HepG2 (cell line): ENCODE data around the gene AXIN1. TPM values are rescaled to one million over a fixed set of nuclear protein-coding genes. Genes with fewer than 3 reads are reported as not detected.
A peak's percentile ranks its signal among the peaks of the same experiment; 100 is the strongest.

Source experiments
- ASH2L ChIP-seq: fragments of 300-600, 200-600 bp; sonication (generic); IDR thresholded peaks from 2 replicates; pipeline ENCODE4 v1.7.0; 2017; ENCODE audit warnings: low read depth, mild to moderate bottlenecking, moderate library complexity, mixed read lengths, low read length; ENCODE audit not compliant: insufficient read length
- ATRX ChIP-seq: sonication (generic); formaldehyde crosslinking; IDR thresholded peaks from 2 replicates; pipeline ENCODE4 v1.4.0; 2020; ENCODE audit warnings: missing genetic modification reagents, borderline replicate concordance
- BORCS8-MEF2B ChIP-seq: sonication (generic); formaldehyde crosslinking; IDR thresholded peaks from 2 replicates; pipeline ENCODE4 v1.8.0; 2022; ENCODE audit warnings: mild to moderate bottlenecking, missing genetic modification reagents
- CBX1 ChIP-seq: IDR thresholded peaks from one replicate; pipeline ENCODE4 v1.6.1; 2016; ENCODE audit warnings: antibody characterized with exemption, low read depth
- CC2D1A ChIP-seq: sonication (generic); formaldehyde crosslinking; IDR thresholded peaks from 2 replicates; pipeline ENCODE4 v1.8.1; 2023; ENCODE audit warnings: mild to moderate bottlenecking, missing genetic modification reagents
- ERF ChIP-seq: IDR thresholded peaks from 2 replicates; pipeline ENCODE4 v1.6.1; 2018; ENCODE audit warnings: missing biosample characterization, missing genetic modification reagents
- FOXA3 ChIP-seq: IDR thresholded peaks from 2 replicates; pipeline ENCODE4 v1.6.1; 2016; ENCODE audit warnings: missing genetic modification reagents, missing compliant biosample characterization
- KAT7 ChIP-seq: IDR thresholded peaks from 2 replicates; pipeline ENCODE4 v1.6.1; 2018; ENCODE audit warnings: borderline replicate concordance, missing compliant biosample characterization
- KLF9 ChIP-seq: IDR thresholded peaks from 2 replicates; pipeline ENCODE4 v1.6.1; 2016; ENCODE audit warnings: low read depth
- NFKB2 ChIP-seq: sonication (generic); formaldehyde crosslinking; IDR thresholded peaks from 2 replicates; pipeline ENCODE4 v1.4.0; 2020; ENCODE audit warnings: missing genetic modification reagents, borderline replicate concordance
- RBFOX2 ChIP-seq: fragments of 200-400 bp; formaldehyde crosslinking; IDR thresholded peaks from 2 replicates; pipeline ENCODE4 v1.6.1; 2017; ENCODE audit warnings: low read depth, mild to moderate bottlenecking, low read length
- REPIN1 ChIP-seq: sonication (generic); formaldehyde crosslinking; IDR thresholded peaks from 2 replicates; pipeline ENCODE4 v1.8.0; 2022; ENCODE audit warnings: missing genetic modification reagents, low read depth, mild to moderate bottlenecking, borderline replicate concordance
- SALL1 ChIP-seq: sonication (generic); formaldehyde crosslinking; IDR thresholded peaks from 2 replicates; pipeline ENCODE4 v1.8.0; 2022; ENCODE audit warnings: mild to moderate bottlenecking, missing genetic modification reagents
- TAF1 ChIP-seq: sonication (generic); formaldehyde crosslinking; IDR thresholded peaks from 2 replicates; pipeline ENCODE4 v1.4.0; 2020; ENCODE audit warnings: missing genetic modification reagents
- ZNF253 ChIP-seq: sonication (generic); formaldehyde crosslinking; IDR thresholded peaks from 2 replicates; pipeline ENCODE4 v1.8.0; 2022; ENCODE audit warnings: mild to moderate bottlenecking, missing genetic modification reagents, borderline replicate concordance
- ZNF263 ChIP-seq: sonication (generic); formaldehyde crosslinking; IDR thresholded peaks from 2 replicates; pipeline ENCODE4 v1.4.0; 2020; ENCODE audit warnings: missing genetic modification reagents
- ZNF318 ChIP-seq: sonication (generic); formaldehyde crosslinking; IDR thresholded peaks from 2 replicates; pipeline ENCODE4 v1.4.0; 2020; ENCODE audit warnings: mild to moderate bottlenecking, missing genetic modification reagents
- ZNF503 ChIP-seq: sonication (generic); formaldehyde crosslinking; IDR thresholded peaks from 2 replicates; pipeline ENCODE4 v1.4.0; 2020; ENCODE audit warnings: missing genetic modification reagents
- ZNF670 ChIP-seq: sonication (generic); formaldehyde crosslinking; IDR thresholded peaks from 2 replicates; pipeline ENCODE4 v1.8.0; 2022; ENCODE audit warnings: mild to moderate bottlenecking, missing genetic modification reagents, borderline replicate concordance
- ZSCAN9 ChIP-seq: IDR thresholded peaks from 2 replicates; pipeline ENCODE4 v1.6.1; 2016; ENCODE audit warnings: borderline replicate concordance
- polyA plus RNA-seq, 8 experiments: library from polyadenylated mRNA; depleted of rRNA in 3 of 8; stranded (reverse) in 7 of 8; unstranded in 1 of 8; fragments of >200 nt; fragmentation: Illumina TruSeq in 4 of 8; extraction: Trizol in 4 of 8; gene quantifications; 2 replicates each; pipeline versions ENCODE4 v1.2.1 to v1.2.3, GENCODE V29; 2011 to 2016; ENCODE audit warnings: low read depth in 4 of 8, missing spikeins in 1 of 8, mixed read lengths in 1 of 8; ENCODE audit not compliant: insufficient read depth in 1 of 8
- total RNA-seq, 5 experiments: library from RNA; depleted of rRNA; stranded (reverse); fragments of >200 nt; fragmentation: Illumina TruSeq; extraction: Trizol; gene quantifications; 2 replicates each; pipeline ENCODE4 v1.2.3, GENCODE V29; 2016; ENCODE audit warnings: low read depth in 1 of 5

Gene AXIN1
- total and polyA plus RNA-seq, 2 of the 13 experiments (the other 11 are each of a cell fraction or from before 2014, with no cell fraction given): 24.0 to 26.0 TPM

- TF ChIP-seq ZNF503 (CRISPR knock-in tag) (no peak), ASH2L (no peak), ZSCAN9 (peak; percentile 75), NFKB2 (CRISPR knock-in tag) (peak; percentile 65; the same call in 1 of the 2 replicates), ZNF263 (CRISPR knock-in tag) (peak; percentile 55), KAT7 (CRISPR knock-in tag) (0 out of 2 replicates have a peak, but pooled peaks have one; percentile 68), RBFOX2 (peak; percentile 64), ERF (CRISPR knock-in tag) (peak; percentile 67; the same call in 1 of the 2 replicates), CBX1 (peak; percentile 83), SALL1 (CRISPR knock-in tag) (peak; percentile 91), TAF1 (peak; percentile 29; the same call in 1 of the 2 replicates), KLF9 (CRISPR knock-in tag) (no peak), ZNF318 (CRISPR knock-in tag) (no peak), ATRX (CRISPR knock-in tag) (no peak), ZNF253 (CRISPR knock-in tag) (no peak), BORCS8-MEF2B (no peak; the same call in 1 of the 2 replicates), FOXA3 (CRISPR knock-in tag) (peak; percentile 99), ZNF670 (CRISPR knock-in tag) (peak; percentile 62; the same call in 1 of the 2 replicates), CC2D1A (CRISPR knock-in tag) (no peak), REPIN1 (CRISPR knock-in tag) (no peak)
These were observed 9.9 kb downstream of the AXIN1 start (continued) for GRCh38 chr16:342455-343213.
